OCI-LY3 (cell line): ENCODE data around the gene ZNF155.

ENCODE experiments used
- CTCF ChIP-seq: fragments of 200-600, 300-600 bp; sonication (generic); IDR thresholded peaks from 2 replicates; pipeline ENCODE4 v1.5.1; 2014; ENCODE audit warnings: antibody characterized with exemption, low read length, low read depth
- EZH2phosphoT487 ChIP-seq: fragments of 200-600 bp; shearing (Covaris generic); IDR thresholded peaks from 2 replicates; pipeline ENCODE4 v1.6.1; 2018; ENCODE audit warnings: antibody characterized with exemption, mixed run types, low read depth

GRCh38 chr19:44002566-44003460 is 18.8 kb downstream of the ZNF155 start, which contains the start of gene ZNF230:
- no peak for TF ChIP-seq CTCF
- no peak for TF ChIP-seq EZH2phosphoT487
